HG02943 (cell line): ENCODE data around the gene KRT80.

Source experiments
- ATAC-seq: cut with Tn5 transposase; IDR thresholded peaks from one replicate; pipeline ENCODE4 v1.9.1; 2021; ENCODE audit warnings: mild to moderate bottlenecking, low read depth, moderate library complexity; ENCODE audit not compliant: unreplicated experiment

Gene KRT80

GRCh38 chr12:52156757-52157565, 34.9 kb downstream of the KRT80 start:
- ATAC-seq, result no peak

GRCh38 chr12:52156311-52156710, 35.5 kb downstream of the KRT80 start:
- no peak for ATAC-seq

- no peak for ATAC-seq
Measured at GRCh38 chr12:52155048-52155868, 36.6 kb downstream of the KRT80 start.

- ATAC-seq, result no peak
Measured at GRCh38 chr12:52152905-52153317, 38.9 kb downstream of the KRT80 start.

GRCh38 chr12:52151837-52152783, 39.7 kb downstream of the KRT80 start:
- no peak for ATAC-seq

GRCh38 chr12:52151153-52151836, 40.5 kb downstream of the KRT80 start:
- ATAC-seq, result no peak

GRCh38 chr12:52149651-52150241, 42.1 kb downstream of the KRT80 start:
- ATAC-seq, result no peak

GRCh38 chr12:52149182-52149641, 42.6 kb downstream of the KRT80 start:
- no peak for ATAC-seq

GRCh38 chr12:52148464-52149181, 43.2 kb downstream of the KRT80 start:
- no peak for ATAC-seq

- ATAC-seq, result no peak
Measured at GRCh38 chr12:52147964-52148463, 43.8 kb downstream of the KRT80 start.

- ATAC-seq, result no peak
Measured at GRCh38 chr12:52147367-52147963, 44.3 kb downstream of the KRT80 start.

- ATAC-seq, result no peak
Measured at GRCh38 chr12:52146822-52147366, 44.9 kb downstream of the KRT80 start.

- ATAC-seq, result no peak
Measured at GRCh38 chr12:52146089-52146821, 45.6 kb downstream of the KRT80 start.

GRCh38 chr12:52145228-52146088, 46.4 kb downstream of the KRT80 start:
- ATAC-seq, result no peak

- no peak for ATAC-seq
Measured at GRCh38 chr12:52144512-52145227, 47.1 kb downstream of the KRT80 start.

- no peak for ATAC-seq
Measured at GRCh38 chr12:52142431-52142830, 49.4 kb downstream of the KRT80 start.
